NCI-H748 treated with DMSO at 0.1 percent for 48 hours (cell line): ENCODE measurements around the gene ZNF543.
A peak's percentile ranks its signal among the peaks of the same experiment; 100 is the strongest.
"Not testable (repeated sequence)": the region's sequence is repeated elsewhere in the genome, so short reads cannot be mapped to it uniquely, and the experiment has no call there.

Source experiments
- DNase-seq: peaks from one replicate; lab custom pipeline; 2025; lab: John Stamatoyannopoulos, UW

The ZNF543 gene

GRCh38 chr19:57320180-57321084 lies at the start of gene ZNF543:
Gene ZNF543, plus strand, starts transcription at chr19:57320472. Its CDS starts 382 bp downstream, at chr19:57320854.
- peak; percentile 95 for DNase-seq

- no peak for DNase-seq
Measured at GRCh38 chr19:57271280-57271679, 49.0 kb upstream of the ZNF543 start.

- DNase-seq: no peak
Measured at GRCh38 chr19:57273014-57273413, 47.3 kb upstream of the ZNF543 start.

GRCh38 chr19:57276430-57276829 lies 43.8 kb upstream of the ZNF543 start:
- no peak for DNase-seq

- DNase-seq: not testable (repeated sequence)
Measured at GRCh38 chr19:57278481-57278880, 41.8 kb upstream of the ZNF543 start.

- peak; percentile 94 for DNase-seq
Measured at GRCh38 chr19:57279418-57280164, 40.7 kb upstream of the ZNF543 start.

GRCh38 chr19:57280165-57280961 lies 39.9 kb upstream of the ZNF543 start, which contains the start of gene ZNF460:
Gene ZNF460, plus strand, starts transcription at chr19:57280485. Its CDS starts 322 bp downstream, at chr19:57280807.
- peak; percentile 96 for DNase-seq

GRCh38 chr19:57280962-57281400 lies 39.3 kb upstream of the ZNF543 start:
- no peak for DNase-seq

GRCh38 chr19:57282011-57282643 lies 38.1 kb upstream of the ZNF543 start:
- DNase-seq: no peak

GRCh38 chr19:57288373-57288772 lies 31.9 kb upstream of the ZNF543 start:
- DNase-seq: no peak

- DNase-seq: no peak
Measured at GRCh38 chr19:57290970-57291369, 29.3 kb upstream of the ZNF543 start.

GRCh38 chr19:57292547-57292946 lies 27.7 kb upstream of the ZNF543 start:
- no peak for DNase-seq

- no peak for DNase-seq
Measured at GRCh38 chr19:57293719-57294118, 26.6 kb upstream of the ZNF543 start.

- no peak for DNase-seq
Measured at GRCh38 chr19:57302020-57302465, 18.2 kb upstream of the ZNF543 start.

- DNase-seq: no peak
Measured at GRCh38 chr19:57302727-57303401, 17.4 kb upstream of the ZNF543 start.

GRCh38 chr19:57305056-57305455 lies 15.2 kb upstream of the ZNF543 start:
- no peak for DNase-seq

GRCh38 chr19:57308514-57308913 lies 11.8 kb upstream of the ZNF543 start:
- no peak for DNase-seq

GRCh38 chr19:57310792-57311191 lies 9.5 kb upstream of the ZNF543 start:
- no peak for DNase-seq

- DNase-seq: peak; percentile 97
Measured at GRCh38 chr19:57314146-57314545, 6.1 kb upstream of the ZNF543 start.

- no peak for DNase-seq
Measured at GRCh38 chr19:57317503-57317902, 2.8 kb upstream of the ZNF543 start.

- no peak for DNase-seq
Measured at GRCh38 chr19:57319869-57320179, 448 bp upstream of the ZNF543 start.
